ENCODE results near the gene DMBX1. TPM values are rescaled to one million over a fixed set of nuclear protein-coding genes. Genes with fewer than 3 reads are reported as not detected.

DMBX1 gene
- 10 to 100 TPM in 1 of 2 donors, 1 to 10 TPM in 1; 5.7 to 16.6 TPM for total RNA-seq
- 3.0 TPM for polyA plus RNA-seq (2013, experiment 1 of 2)
- 3.4 TPM for polyA plus RNA-seq (2013, experiment 2 of 2)
- long read RNA-seq, experiment 1, partial matches to known transcripts: 1 of 6 reads
- long read RNA-seq, experiment 1, other reads (novel, unspliced or antisense): 5 of 6 reads
- long read RNA-seq, experiment 2, partial matches to known transcripts: 1 of 15 reads
- long read RNA-seq, experiment 2, other reads (novel, unspliced or antisense): 14 of 15 reads
- long read RNA-seq, experiment 3: 0 reads
- long read RNA-seq, experiment 4, partial matches to known transcripts: 0 of 5 reads
- long read RNA-seq, experiment 4, other reads (novel, unspliced or antisense): 5 of 5 reads

GRCh38 chr1:46489638-46490405 is at the start of gene DMBX1:
TSS of gene DMBX1 (plus strand) at chr1:46489836. CDS start at chr1:46507011, 17,175 bp downstream.
- no peaks in the 10 kb centered on the region for H3K9me3 Mint-ChIP-seq
- DNase-seq: peak; percentile 95
- no peaks in the 10 kb centered on the region for H3K36me3 Mint-ChIP-seq (ENCODE audit: low read depth)

GRCh38 chr1:46440478-46440877 is 49.2 kb upstream of the DMBX1 start:
- Histone ChIP-seq H3K4me1 (ENCODE audit: control insufficient read depth, insufficient read depth, low read length) (no peaks in the 10 kb centered on the region), H3K9me3 (ENCODE audit: control insufficient read depth, low read length) (no peaks in the 10 kb centered on the region), H3K27me3 (ENCODE audit: control insufficient read depth, insufficient read depth, low read length, poor library complexity, severe bottlenecking) (peaks cover 65% of the 10 kb centered on the region), H3K36me3 (ENCODE audit: control insufficient read depth, insufficient read depth, low read length) (no peaks in the 10 kb centered on the region), H3K4me3 (ENCODE audit: low read length) (no peak overlapping the region), H3K27ac (ENCODE audit: low read depth, low read length) (no peak overlapping the region), H3K9ac (ENCODE audit: extremely low read depth, low read length, poor library complexity, severe bottlenecking) (no peak overlapping the region)
- no peaks in the 10 kb centered on the region for H3K9me3 Mint-ChIP-seq
- no peak overlapping the region for H3K27ac Mint-ChIP-seq
- no peaks in the 10 kb centered on the region for H3K36me3 Mint-ChIP-seq (ENCODE audit: low read depth)
- H3K4me3 Mint-ChIP-seq: no peak overlapping the region
- H3K4me1 Mint-ChIP-seq: peaks cover 5% of the 10 kb centered on the region
- no peak for DNase-seq
- TF ChIP-seq CTCF (conservative IDR thresholded peaks at IDR 0.05): no peak
- WGBS, 2 experiments (ENCODE audit: insufficient coverage in 1 of 2, insufficient read length in 1 of 2): 80 to 92% methylated on average over 1 to 2 of the region's 2 CpGs
- H3K27me3 Mint-ChIP-seq (ENCODE audit: insufficient read depth): peaks cover 81% of the 10 kb centered on the region

More at GRCh38 chr1:46489638-46490405, at the start of gene DMBX1:
- peaks cover 6% of the 10 kb centered on the region for H3K4me1 ChIP-seq (ENCODE audit: control insufficient read depth, insufficient read depth, low read length)
- H3K27me3 ChIP-seq (ENCODE audit: control insufficient read depth, insufficient read depth, low read length, poor library complexity, severe bottlenecking): peaks cover 100% of the 10 kb centered on the region
- Mint-ChIP-seq H3K27ac (peak within 1 kb of the TSS; percentile 22), H3K4me3 (peak within 1 kb of the TSS; percentile 60), H3K27me3 (ENCODE audit: insufficient read depth) (peaks cover 99% of the 10 kb centered on the region), H3K4me1 (peaks cover 59% of the 10 kb centered on the region)
- H3K4me3 ChIP-seq (ENCODE audit: low read length): peak within 1 kb of the TSS; percentile 77
- no peaks in the 10 kb centered on the region for H3K36me3 ChIP-seq (ENCODE audit: control insufficient read depth, insufficient read depth, low read length)
- H3K9ac ChIP-seq (ENCODE audit: extremely low read depth, low read length, poor library complexity, severe bottlenecking): no peak within 1 kb of the TSS
- H3K9me3 ChIP-seq (ENCODE audit: control insufficient read depth, low read length): no peaks in the 10 kb centered on the region
- no peak for TF ChIP-seq CTCF (conservative IDR thresholded peaks at IDR 0.05)
- H3K27ac ChIP-seq (ENCODE audit: low read depth, low read length): no peak within 1 kb of the TSS
- 0 to 1% methylated on average over 26 to 74 of the region's 74 CpGs for WGBS, 2 experiments (ENCODE audit: insufficient coverage in 1 of 2, insufficient read length in 1 of 2)

- Histone ChIP-seq H3K4me3 (ENCODE audit: low read length) (peak overlapping the region; percentile 78), H3K9ac (ENCODE audit: extremely low read depth, low read length, poor library complexity, severe bottlenecking) (no peak overlapping the region)
These were observed 47.1 kb upstream of the DMBX1 start for GRCh38 chr1:46442317-46443161.

More at GRCh38 chr1:46442317-46443161, 47.1 kb upstream of the DMBX1 start:
- H3K27me3 ChIP-seq (ENCODE audit: control insufficient read depth, insufficient read depth, low read length, poor library complexity, severe bottlenecking): peaks cover 67% of the 10 kb centered on the region
- Mint-ChIP-seq H3K27ac (peak overlapping the region; percentile 90), H3K36me3 (ENCODE audit: low read depth) (no peaks in the 10 kb centered on the region), H3K4me3 (peak overlapping the region; percentile 69), H3K4me1 (peaks cover 22% of the 10 kb centered on the region), H3K9me3 (no peaks in the 10 kb centered on the region), H3K27me3 (ENCODE audit: insufficient read depth) (peaks cover 84% of the 10 kb centered on the region)
- peaks cover 2% of the 10 kb centered on the region for H3K4me1 ChIP-seq (ENCODE audit: control insufficient read depth, insufficient read depth, low read length)
- peak; percentile 94 for TF ChIP-seq CTCF (conservative IDR thresholded peaks at IDR 0.05)
- no peaks in the 10 kb centered on the region for H3K36me3 ChIP-seq (ENCODE audit: control insufficient read depth, insufficient read depth, low read length)
- 13 to 16% methylated on average over 12 to 25 of the region's 25 CpGs for WGBS, 2 experiments (ENCODE audit: insufficient coverage in 1 of 2, insufficient read length in 1 of 2)
- DNase-seq: peak; percentile 99
- H3K9me3 ChIP-seq (ENCODE audit: control insufficient read depth, low read length): no peaks in the 10 kb centered on the region
- H3K27ac ChIP-seq (ENCODE audit: low read depth, low read length): no peak overlapping the region

Measured in endodermal cell (in vitro differentiated cells).